Activated CD4-positive, alpha-beta T cell treated with anti-CD3 and anti-CD28 coated beads for 36 hours (primary cell): ENCODE data around the gene DPH7. TPM values are rescaled to one million over a fixed set of nuclear protein-coding genes. Genes with fewer than 3 reads are reported as not detected.
"Not testable (repeated sequence)": the region's sequence is repeated elsewhere in the genome, so short reads cannot be mapped to it uniquely, and the experiment has no call there.

Experiments used
- ATAC-seq: fragments of 200-7000 bp; cut with Tn5 transposase; one replicate; pipeline ENCODE4 v1.10.0; 2021; ENCODE audit warnings: mild to moderate bottlenecking, moderate library complexity
- CTCF ChIA-PET: fragments of 350-600 bp; sonication (Branson Sonifier 250); formaldehyde crosslinking; loops from one replicate; lab custom pipeline; 2021; ENCODE audit warnings: antibody characterized with exemption; lab: Charles Lee
- POLR2A ChIA-PET: fragments of 350-600 bp; sonication (Branson Sonifier 250); formaldehyde crosslinking; loops from one replicate; lab custom pipeline; 2021; ENCODE audit warnings: antibody characterized with exemption, inconsistent platforms; lab: Charles Lee
- DNase-seq: peaks from one replicate; pipeline ENCODE4 v3.0.0-alpha.2; 2020
- H3K27ac Mint-ChIP-seq: one replicate; pipeline ENCODE4 v1.8.0; 2021; ENCODE audit warnings: mixed read lengths
- H3K27me3 Mint-ChIP-seq: one replicate; pipeline ENCODE4 v1.8.0; 2021; ENCODE audit warnings: mixed read lengths
- H3K36me3 Mint-ChIP-seq: one replicate; pipeline ENCODE4 v1.8.0; 2021; ENCODE audit warnings: low read depth, mixed read lengths
- H3K4me1 Mint-ChIP-seq: one replicate; pipeline ENCODE4 v1.8.0; 2021; ENCODE audit warnings: mixed read lengths
- H3K4me3 Mint-ChIP-seq: one replicate; pipeline ENCODE4 v1.8.0; 2021; ENCODE audit warnings: mild to moderate bottlenecking, moderate library complexity, mixed read lengths
- H3K9me3 Mint-ChIP-seq: one replicate; pipeline ENCODE4 v1.8.0; 2021; ENCODE audit warnings: low read depth, mixed read lengths
- intact Hi-C, 2 experiments: fragments of 100-400 bp; cut with DNase I in 1 of 2; cut with micrococcal nuclease in 1 of 2; formaldehyde crosslinking; loops; one replicate each; pipeline versions ENCODE4 v1.14.2 to v1.15.1; 2022 to 2024; cut with DNase I, micrococcal nuclease
- total RNA-seq, 2 experiments: library from RNA; stranded (reverse); gene quantifications; one replicate each; pipeline ENCODE4 v1.2.3, GENCODE V29; 2021

DPH7 gene
- 10 to 100 TPM; 23.5 to 29.1 TPM for total RNA-seq

DNA sequence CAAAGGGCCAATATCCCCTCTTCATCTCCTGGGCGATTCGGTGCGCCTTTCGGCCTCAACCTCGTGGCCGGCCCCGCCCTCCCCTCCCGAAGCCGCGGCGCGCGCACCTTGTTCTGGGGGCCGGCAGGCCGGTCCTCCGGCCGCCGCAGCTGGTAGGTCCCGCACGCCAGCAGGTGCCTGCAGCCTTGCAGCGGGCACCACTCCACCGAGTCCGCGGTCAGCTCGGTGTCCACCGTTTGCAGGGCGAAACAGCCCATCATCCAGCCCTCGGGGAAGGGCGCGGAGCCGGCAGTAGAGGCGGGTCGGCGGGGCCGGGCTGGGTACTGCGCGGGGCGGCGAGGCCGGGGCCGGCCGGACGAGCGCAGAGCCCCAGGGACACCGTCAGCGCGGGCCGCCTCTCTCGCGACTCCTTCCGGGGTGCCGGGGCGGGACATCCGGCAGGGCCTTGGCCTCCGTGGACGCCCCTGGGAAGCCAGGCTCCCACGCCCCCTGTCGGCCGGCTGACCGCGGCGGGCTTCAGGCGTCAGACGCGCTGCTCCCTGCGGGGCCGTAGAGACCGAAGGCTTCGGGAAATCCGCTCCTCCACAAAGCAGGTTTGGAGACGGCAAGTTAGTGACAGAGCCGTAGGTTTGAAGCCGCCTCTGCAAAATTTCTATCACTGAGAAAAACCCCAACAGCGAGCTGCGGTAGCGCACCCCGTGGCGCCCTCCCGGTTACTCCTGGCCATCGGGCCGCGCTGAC is at the start of gene DPH7:
DPH7 (minus strand) TSS at position 408 of the 741 bp plus-strand sequence; CDS start at position 260, 148 bp downstream.
- Mint-ChIP-seq H3K4me3 (peak within 1 kb of the TSS; percentile 80), H3K9me3 (no peaks in the 10 kb centered on the region), H3K4me1 (peaks cover 28% of the 10 kb centered on the region), H3K27me3 (no peaks in the 10 kb centered on the region), H3K36me3 (peaks cover 36% of the 10 kb centered on the region), H3K27ac (peak within 1 kb of the TSS; percentile 55)
- intact Hi-C loops, result loop anchor here in 1 of 2 experiments (1.0 to 2.0 kb wide), 5 partner anchors 12 to 44 kb away; partner anchors contain the start of genes ARRDC1, MRPL41 and ZMYND19
- CTCF ChIA-PET, result interaction anchor here (0.7 to 2.7 kb wide), 8 partner anchors 10 to 692 kb away, joined by 3 to 12 read pairs (median 5); partner anchors contain the start of genes MRPL41, TRAF2 and ZMYND19
- POLR2A ChIA-PET, result no interaction called here
- ATAC-seq, result peak; percentile 99
- DNase-seq, result peak; percentile 98

DNA sequence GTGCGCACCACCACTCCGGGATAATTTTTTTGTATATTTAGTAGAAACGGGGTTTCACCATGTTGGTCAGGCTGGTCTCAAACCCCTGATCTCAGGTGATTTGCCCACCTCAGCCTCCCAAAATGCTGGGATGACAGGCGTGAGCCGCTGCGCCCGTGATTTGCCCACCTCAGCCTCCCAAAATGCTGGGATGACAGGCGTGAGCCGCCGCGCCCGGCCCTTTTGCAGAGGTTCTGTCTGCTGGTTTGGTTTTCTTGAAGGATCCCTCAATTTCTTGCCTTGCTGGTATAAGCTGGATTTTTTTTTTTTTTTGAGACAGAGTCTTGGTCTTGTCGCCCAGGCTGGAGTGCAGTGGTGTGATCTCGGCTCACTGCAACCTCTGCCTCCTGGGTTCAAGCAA is 48.7 kb upstream of the DPH7 start:
- H3K27me3 Mint-ChIP-seq, intact Hi-C loops, H3K4me3 Mint-ChIP-seq, POLR2A ChIA-PET, DNase-seq, ATAC-seq, H3K9me3 Mint-ChIP-seq: not testable (repeated sequence)
- Mint-ChIP-seq H3K4me1 (peaks cover 60% of the 10 kb centered on the region), H3K36me3 (peaks cover 32% of the 10 kb centered on the region), H3K27ac (peak overlapping the region; percentile 47)
- CTCF ChIA-PET, result interaction anchor here (2.3 kb wide), 1 partner anchor 45 kb away, joined by 10 read pairs; no protein-coding TSS in a partner anchor

DNA sequence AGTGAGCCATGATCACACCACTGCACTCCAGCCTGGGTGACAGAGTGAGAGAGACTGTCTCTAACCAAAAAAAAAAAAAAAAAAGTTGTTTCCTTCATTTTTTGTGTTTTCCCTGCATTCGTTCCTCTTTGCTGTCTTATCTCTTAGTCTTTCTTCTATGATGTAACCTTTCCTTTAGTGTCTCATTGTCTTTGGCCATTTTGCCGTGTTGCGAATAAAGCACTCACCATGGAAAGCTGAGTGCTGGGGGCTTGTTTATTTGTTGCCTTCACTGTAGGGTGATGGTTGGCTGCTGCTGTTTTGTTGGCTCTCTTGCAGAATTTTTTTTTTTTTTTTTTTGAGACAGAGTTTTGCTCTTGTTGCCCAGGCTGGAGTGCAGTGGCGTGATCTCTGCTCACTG is 47.7 kb upstream of the DPH7 start:
- Mint-ChIP-seq H3K4me1 (peaks cover 58% of the 10 kb centered on the region), H3K27me3 (no peaks in the 10 kb centered on the region), H3K4me3 (peak overlapping the region; percentile 4), H3K9me3 (no peaks in the 10 kb centered on the region), H3K27ac (peak overlapping the region; percentile 65), H3K36me3 (peaks cover 32% of the 10 kb centered on the region)
- ChIA-PET POLR2A (interaction anchor here (0.7 kb wide), 1 partner anchor 434 kb away, joined by 5 read pairs; no protein-coding TSS in a partner anchor), CTCF (interaction anchor here (0.6 to 2.3 kb wide), 2 partner anchors 14 to 46 kb away, joined by 3 to 10 read pairs; no protein-coding TSS in a partner anchor)
- intact Hi-C loops, result no loop called here
- DNase-seq, result no peak
- no peak for ATAC-seq

DNA sequence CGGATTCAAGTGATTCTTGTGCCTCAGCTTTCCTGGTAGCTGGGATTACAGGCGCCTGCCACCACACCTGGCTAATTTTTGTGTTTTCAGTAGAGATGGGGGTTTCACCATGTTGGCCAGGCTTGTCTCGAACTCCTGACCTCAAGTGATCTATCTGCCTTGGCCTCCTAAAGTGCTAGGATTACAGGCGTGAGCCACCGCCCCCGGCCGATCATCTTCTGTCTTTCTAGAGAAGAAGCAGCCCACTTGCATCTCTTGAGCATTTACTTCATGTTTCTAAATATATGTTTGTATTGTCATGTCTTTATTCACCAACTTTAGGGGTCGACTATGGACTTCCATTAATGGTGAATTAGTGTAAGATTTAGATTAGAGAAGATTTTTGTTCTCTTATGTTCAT is 43.5 kb upstream of the DPH7 start:
- H3K27me3 Mint-ChIP-seq, H3K27ac Mint-ChIP-seq, DNase-seq, H3K4me3 Mint-ChIP-seq, ATAC-seq, intact Hi-C loops, POLR2A ChIA-PET, CTCF ChIA-PET, H3K9me3 Mint-ChIP-seq: not testable (repeated sequence)
- Mint-ChIP-seq H3K36me3 (peaks cover 28% of the 10 kb centered on the region), H3K4me1 (peaks cover 49% of the 10 kb centered on the region)

DNA sequence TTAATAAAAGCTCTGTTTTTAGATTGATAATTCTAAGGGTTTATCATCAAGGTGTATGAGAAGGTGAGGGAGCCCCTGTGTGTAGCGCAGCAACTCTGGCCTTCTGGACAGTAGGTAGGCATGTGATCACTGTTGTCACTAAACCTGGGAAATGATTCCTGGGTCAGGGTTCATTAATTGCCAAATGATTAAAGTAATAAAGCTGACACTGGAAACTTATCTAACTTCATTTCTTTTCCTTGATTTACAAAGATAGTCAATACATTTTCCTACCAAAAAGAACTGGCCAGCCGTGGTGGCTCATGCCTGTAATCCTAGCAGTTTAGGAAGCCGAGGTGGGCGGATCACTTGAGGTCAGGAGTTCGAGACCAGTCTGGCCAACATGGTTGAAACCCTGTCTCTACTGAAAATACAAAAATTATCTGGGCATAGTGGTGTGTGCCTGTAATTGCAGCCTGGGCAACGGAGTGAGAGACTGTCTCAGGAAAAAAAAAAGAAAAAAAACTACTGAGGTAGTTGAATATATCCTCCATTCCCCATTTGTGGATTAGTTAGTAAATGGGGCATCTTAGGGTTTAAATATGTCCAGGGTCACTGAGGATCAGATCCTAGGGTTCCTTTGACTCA is 42.5 kb upstream of the DPH7 start:
- Mint-ChIP-seq H3K27ac (no peak overlapping the region), H3K36me3 (peaks cover 26% of the 10 kb centered on the region), H3K27me3 (no peaks in the 10 kb centered on the region), H3K4me3 (peak overlapping the region; percentile 21), H3K4me1 (peaks cover 47% of the 10 kb centered on the region), H3K9me3 (no peaks in the 10 kb centered on the region)
- POLR2A ChIA-PET, result no interaction called here
- ATAC-seq (no peak), DNase-seq (no peak)
- CTCF ChIA-PET, result interaction anchor here (0.6 to 2.2 kb wide), 6 partner anchors 8 to 158 kb away, joined by 3 to 9 read pairs (median 3); no protein-coding TSS in a partner anchor
- intact Hi-C loops, result no loop called here

DNA sequence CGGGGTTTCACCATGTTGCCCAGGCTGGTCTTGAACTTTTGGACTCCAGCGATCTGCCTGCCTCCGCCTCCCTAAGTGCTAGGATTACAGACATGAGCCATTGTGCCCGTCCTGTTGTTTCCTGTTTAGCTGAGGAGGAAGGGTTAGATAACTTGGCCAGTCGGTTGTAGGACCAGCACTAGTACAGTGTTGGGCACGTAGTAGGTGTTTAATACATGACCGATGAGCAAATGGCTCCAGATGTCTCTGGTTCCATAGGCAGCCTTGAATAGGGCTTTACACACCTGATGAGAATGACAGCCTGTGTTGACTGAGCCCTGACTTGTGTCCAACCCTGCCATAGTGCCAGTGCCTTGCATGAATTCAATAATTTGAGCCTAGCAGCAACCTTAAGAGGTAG is 41.9 kb upstream of the DPH7 start:
- peaks cover 47% of the 10 kb centered on the region for H3K4me1 Mint-ChIP-seq
- peaks cover 25% of the 10 kb centered on the region for H3K36me3 Mint-ChIP-seq
- H3K4me3 Mint-ChIP-seq, result peak overlapping the region; percentile 21
- no peaks in the 10 kb centered on the region for H3K27me3 Mint-ChIP-seq
- no peak for DNase-seq
- no peaks in the 10 kb centered on the region for H3K9me3 Mint-ChIP-seq
- ATAC-seq, result no peak
- POLR2A ChIA-PET, result no interaction called here
- intact Hi-C loops, result no loop called here
- H3K27ac Mint-ChIP-seq, result no peak overlapping the region
- CTCF ChIA-PET, result interaction anchor here (0.6 to 2.2 kb wide), 6 partner anchors 9 to 157 kb away, joined by 3 to 9 read pairs (median 3); no protein-coding TSS in a partner anchor

DNA sequence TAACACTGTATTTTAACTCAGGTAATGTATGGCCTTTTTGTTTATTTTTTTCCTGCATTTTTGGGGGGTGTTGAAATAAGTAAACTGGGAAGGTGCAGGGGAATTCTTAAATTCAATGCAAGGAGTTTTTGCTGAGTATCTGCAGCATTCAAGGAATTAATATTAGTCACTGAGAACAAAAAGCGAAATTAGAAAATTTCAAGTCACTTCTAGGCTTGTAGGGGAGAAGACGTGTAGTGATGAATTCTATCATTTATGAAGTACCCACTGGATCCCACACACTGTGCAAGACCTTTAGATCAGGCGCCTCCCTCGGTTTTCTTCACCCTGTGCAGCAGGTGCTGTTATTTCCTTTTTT is 41.3 kb upstream of the DPH7 start:
- Mint-ChIP-seq H3K9me3 (no peaks in the 10 kb centered on the region), H3K4me3 (peak overlapping the region; percentile 76), H3K4me1 (peaks cover 41% of the 10 kb centered on the region), H3K27ac (peak overlapping the region; percentile 70), H3K27me3 (no peaks in the 10 kb centered on the region), H3K36me3 (peaks cover 21% of the 10 kb centered on the region)
- ATAC-seq, result no peak
- intact Hi-C loops, result no loop called here
- DNase-seq, result no peak
- ChIA-PET POLR2A (no interaction called here), CTCF (interaction anchor here (2.2 kb wide), 1 partner anchor 9 kb away, joined by 9 read pairs; no protein-coding TSS in a partner anchor)

DNA sequence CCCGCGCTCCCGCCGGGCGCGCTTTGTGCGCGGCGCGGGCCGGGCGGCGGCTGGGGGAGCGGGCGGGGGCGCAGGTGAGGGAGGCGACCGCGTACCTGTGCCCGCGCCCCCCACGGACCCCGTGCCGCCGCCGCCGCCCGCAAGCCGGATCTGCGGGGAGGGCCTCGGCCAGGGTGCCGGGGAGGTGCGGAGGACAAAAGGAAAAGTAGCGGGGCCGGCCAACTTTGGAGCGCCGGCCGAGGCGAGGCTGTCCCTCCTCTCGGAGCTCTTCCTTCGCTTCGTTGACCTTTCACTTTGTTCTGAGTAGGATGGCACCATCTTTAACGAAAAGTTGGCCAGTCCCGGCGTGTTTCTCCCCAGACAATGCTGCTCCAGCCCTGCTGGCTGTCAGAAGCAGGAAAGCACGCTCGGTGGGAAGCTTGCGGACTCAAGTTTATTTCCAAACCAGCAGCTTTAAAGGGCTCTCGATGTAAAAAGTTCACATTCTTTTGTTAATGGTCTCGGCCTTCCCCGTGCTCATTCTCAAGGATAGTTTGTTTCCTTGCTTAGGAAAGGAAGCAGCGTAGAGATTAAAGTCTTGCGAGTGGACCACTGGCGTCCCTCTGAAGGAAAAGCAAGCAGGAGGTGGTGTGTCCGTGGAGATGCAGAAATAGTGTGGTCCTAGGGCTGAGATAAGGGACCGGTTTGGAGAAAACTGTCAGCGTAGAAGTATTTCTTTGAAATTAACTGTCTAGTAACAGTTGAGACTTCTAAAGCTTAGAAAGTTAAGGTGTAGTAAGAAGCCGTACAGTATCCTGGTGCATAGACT is 40.7 kb upstream of the DPH7 start:
- peak overlapping the region; percentile 70 for H3K27ac Mint-ChIP-seq
- ChIA-PET CTCF (interaction anchor here (0.6 to 2.2 kb wide), 4 partner anchors 10 to 98 kb away, joined by 3 to 9 read pairs (median 4); no protein-coding TSS in a partner anchor), POLR2A (interaction anchor here (1.5 kb wide), 1 partner anchor 14 kb away, joined by 5 read pairs; the partner anchor contains the start of gene ARRDC1)
- H3K27me3 Mint-ChIP-seq, result no peaks in the 10 kb centered on the region
- peak; percentile 59 for DNase-seq
- no peaks in the 10 kb centered on the region for H3K9me3 Mint-ChIP-seq
- peak; percentile 16 for ATAC-seq
- intact Hi-C loops, result loop anchor here (2.0 to 5.0 kb wide), 3 partner anchors 29 to 1712 kb away; partner anchors contain the start of genes CAMSAP1 (in 1 of the 2), SEC16A (in 1 of the 2) and ZMYND19 (in 1 of the 2)
- H3K4me3 Mint-ChIP-seq, result peak overlapping the region; percentile 76
- peaks cover 15% of the 10 kb centered on the region for H3K36me3 Mint-ChIP-seq
- H3K4me1 Mint-ChIP-seq, result peaks cover 41% of the 10 kb centered on the region

DNA sequence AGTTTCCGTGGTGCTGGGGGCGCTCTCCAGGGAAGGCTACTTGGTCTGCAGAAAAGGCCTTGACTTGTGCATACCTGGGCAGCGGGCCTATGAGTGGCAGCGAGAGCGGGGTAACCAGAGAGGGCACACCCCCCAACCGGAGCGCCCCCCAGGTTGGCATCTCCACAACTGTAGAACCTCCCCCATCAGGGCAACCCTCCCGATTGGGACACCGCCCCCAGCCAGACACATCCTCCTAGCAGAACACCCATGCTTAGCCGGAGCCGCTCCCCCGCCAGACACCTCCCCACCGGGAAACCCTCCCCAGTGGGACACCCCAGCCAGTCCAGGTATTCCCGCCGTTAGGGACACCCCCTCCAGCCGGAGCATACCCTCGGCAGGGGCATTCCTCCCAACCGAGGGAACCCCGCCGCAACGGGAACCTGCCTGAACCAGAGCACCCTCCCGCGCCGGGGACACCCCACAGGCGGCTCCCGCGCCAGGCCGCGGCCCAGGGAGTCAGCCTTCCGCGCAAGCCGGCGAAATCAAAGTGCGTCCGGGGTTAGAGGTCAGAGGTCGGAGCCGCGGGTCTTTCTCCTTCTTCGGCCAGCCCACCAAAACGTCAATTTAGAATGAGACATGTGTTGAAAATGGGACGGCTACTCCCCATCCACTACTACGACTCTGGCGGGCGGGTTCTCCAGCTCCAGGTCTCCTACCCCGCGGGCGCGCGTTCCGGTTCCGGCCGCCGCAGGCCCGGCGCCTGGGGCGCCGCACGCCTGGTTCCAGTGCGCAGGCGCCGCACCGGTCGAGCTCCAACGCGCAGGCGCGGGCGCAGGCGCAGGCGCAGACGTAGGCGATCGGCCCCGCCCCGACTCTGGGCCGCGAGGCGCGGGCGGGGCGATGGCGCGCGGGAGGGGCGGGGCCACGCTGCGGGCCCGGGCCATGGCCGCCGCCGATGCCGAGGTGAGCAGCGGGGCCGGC is 39.7 kb upstream of the DPH7 start, which contains the start of gene EHMT1:
EHMT1 (plus strand) TSS at position 901 of the 963 bp plus-strand sequence; CDS start at position 925, 24 bp downstream.
- H3K27me3 Mint-ChIP-seq, result no peaks in the 10 kb centered on the region
- CTCF ChIA-PET, result interaction anchor here (0.6 to 2.2 kb wide), 4 partner anchors 11 to 99 kb away, joined by 3 to 9 read pairs (median 4); no protein-coding TSS in a partner anchor
- POLR2A ChIA-PET, result interaction anchor here (1.5 kb wide), 1 partner anchor 13 kb away, joined by 5 read pairs; the partner anchor contains the start of gene ARRDC1
- peaks cover 37% of the 10 kb centered on the region for H3K4me1 Mint-ChIP-seq
- H3K4me3 Mint-ChIP-seq, result peak within 1 kb of the TSS; percentile 85
- H3K36me3 Mint-ChIP-seq, result peaks cover 9% of the 10 kb centered on the region
- intact Hi-C loops, result loop anchor here (1.0 to 5.0 kb wide), 9 partner anchors 13 to 1711 kb away; partner anchors contain the start of genes ARRDC1 (in 2 of the 2), ZMYND19 (in 2 of the 2), CAMSAP1 (in 1 of the 2) and DPH7 (in 1 of the 2)
- ATAC-seq (peak; percentile 82), DNase-seq (peak; percentile 92)
- peak within 1 kb of the TSS; percentile 90 for H3K27ac Mint-ChIP-seq
- no peaks in the 10 kb centered on the region for H3K9me3 Mint-ChIP-seq
